Measurements from ENCODE around the gene MIEF1. TPM values are rescaled to one million over a fixed set of nuclear protein-coding genes. Genes with fewer than 3 reads are reported as not detected.
A peak's percentile ranks its signal among the peaks of the same experiment; 100 is the strongest.

MIEF1 gene
- total RNA-seq, 1 experiment from 2014 or later: 23.2 TPM

- Histone ChIP-seq H4K20me1 (ENCODE audit: insufficient read depth, low read depth, low read length) (peaks cover 17% of the 10 kb centered on the region; the same call in 1 of the 2 replicates), H3K9me3 (ENCODE audit: low read length) (no peaks in the 10 kb centered on the region), H3K36me3 (ENCODE audit: insufficient read depth, low read length) (peaks cover 14% of the 10 kb centered on the region), H3K27ac (ENCODE audit: low read length) (peak overlapping the region; percentile 96), H3K4me2 (ENCODE audit: low read depth, low read length, poor library complexity, severe bottlenecking) (peak overlapping the region; percentile 88), H3K79me2 (ENCODE audit: low read length) (peaks cover 22% of the 10 kb centered on the region), H3K27me3 (ENCODE audit: low read length) (no peaks in the 10 kb centered on the region), H2AFZ (ENCODE audit: low read length) (no peak overlapping the region), H3K9me2 (replicated peaks; ENCODE audit: insufficient read depth, low read length) (no peaks in the 10 kb centered on the region), H3K9ac (ENCODE audit: low read length) (peak overlapping the region; percentile 79), H3K4me1 (ENCODE audit: low read length) (peaks cover 78% of the 10 kb centered on the region), H3K4me3 (ENCODE audit: low read length) (peak overlapping the region; percentile 68)
- peak; percentile 69 for DNase-seq
Measured at GRCh38 chr22:39528080-39528661, 26.1 kb downstream of the MIEF1 start.

GRCh38 chr22:39528681-39529486 lies 26.8 kb downstream of the MIEF1 start:
- H3K36me3 ChIP-seq (ENCODE audit: insufficient read depth, low read length): peaks cover 12% of the 10 kb centered on the region; the same call in 1 of the 2 replicates
- peaks cover 15% of the 10 kb centered on the region; the same call in 1 of the 2 replicates for H4K20me1 ChIP-seq (ENCODE audit: insufficient read depth, low read depth, low read length)
- peak overlapping the region; percentile 96 for H3K27ac ChIP-seq (ENCODE audit: low read length)
- H3K4me3 ChIP-seq (ENCODE audit: low read length): peak overlapping the region; percentile 68
- peaks cover 22% of the 10 kb centered on the region for H3K79me2 ChIP-seq (ENCODE audit: low read length)
- peak overlapping the region; percentile 79 for H3K9ac ChIP-seq (ENCODE audit: low read length)
- H3K4me2 ChIP-seq (ENCODE audit: low read depth, low read length, poor library complexity, severe bottlenecking): peak overlapping the region; percentile 88
- no peaks in the 10 kb centered on the region for H3K9me3 ChIP-seq (ENCODE audit: low read length)
- H3K4me1 ChIP-seq (ENCODE audit: low read length): peaks cover 75% of the 10 kb centered on the region
- peak; percentile 98 for DNase-seq
- no peaks in the 10 kb centered on the region for H3K27me3 ChIP-seq (ENCODE audit: low read length)
- H3K9me2 ChIP-seq (replicated peaks; ENCODE audit: insufficient read depth, low read length): no peaks in the 10 kb centered on the region
- H2AFZ ChIP-seq (ENCODE audit: low read length): no peak overlapping the region

GRCh38 chr22:39529487-39529851 lies 27.4 kb downstream of the MIEF1 start:
- Histone ChIP-seq H3K27me3 (ENCODE audit: low read length) (no peaks in the 10 kb centered on the region), H3K4me3 (ENCODE audit: low read length) (peak overlapping the region; percentile 68), H3K4me2 (ENCODE audit: low read depth, low read length, poor library complexity, severe bottlenecking) (peak overlapping the region; percentile 88), H3K4me1 (ENCODE audit: low read length) (peaks cover 77% of the 10 kb centered on the region), H3K9me2 (replicated peaks; ENCODE audit: insufficient read depth, low read length) (no peaks in the 10 kb centered on the region), H3K79me2 (ENCODE audit: low read length) (peaks cover 22% of the 10 kb centered on the region), H3K36me3 (ENCODE audit: insufficient read depth, low read length) (peaks cover 8% of the 10 kb centered on the region; the same call in 1 of the 2 replicates), H3K9ac (ENCODE audit: low read length) (peak overlapping the region; percentile 56), H2AFZ (ENCODE audit: low read length) (no peak overlapping the region), H3K27ac (ENCODE audit: low read length) (peak overlapping the region; percentile 96), H4K20me1 (ENCODE audit: insufficient read depth, low read depth, low read length) (peaks cover 12% of the 10 kb centered on the region; the same call in 1 of the 2 replicates), H3K9me3 (ENCODE audit: low read length) (no peaks in the 10 kb centered on the region)
- peak; percentile 52 for DNase-seq

- Histone ChIP-seq H3K36me3 (ENCODE audit: insufficient read depth, low read length) (peaks cover 8% of the 10 kb centered on the region; the same call in 1 of the 2 replicates), H3K9me2 (replicated peaks; ENCODE audit: insufficient read depth, low read length) (no peaks in the 10 kb centered on the region), H3K79me2 (ENCODE audit: low read length) (peaks cover 22% of the 10 kb centered on the region), H3K27me3 (ENCODE audit: low read length) (no peaks in the 10 kb centered on the region), H3K27ac (ENCODE audit: low read length) (peak overlapping the region; percentile 96; the same call in 1 of the 2 replicates), H3K9ac (ENCODE audit: low read length) (peak overlapping the region; percentile 56), H4K20me1 (ENCODE audit: insufficient read depth, low read depth, low read length) (peaks cover 12% of the 10 kb centered on the region; the same call in 1 of the 2 replicates), H3K4me2 (ENCODE audit: low read depth, low read length, poor library complexity, severe bottlenecking) (peak overlapping the region; percentile 88), H3K4me3 (ENCODE audit: low read length) (peak overlapping the region; percentile 68), H3K9me3 (ENCODE audit: low read length) (no peaks in the 10 kb centered on the region), H3K4me1 (ENCODE audit: low read length) (peaks cover 77% of the 10 kb centered on the region), H2AFZ (ENCODE audit: low read length) (no peak overlapping the region)
- DNase-seq: no peak
Measured at GRCh38 chr22:39530116-39530515, 28.0 kb downstream of the MIEF1 start.

- peaks cover 72% of the 10 kb centered on the region for H3K4me1 ChIP-seq (ENCODE audit: low read length)
- peak overlapping the region; percentile 92 for H3K9ac ChIP-seq (ENCODE audit: low read length)
- H3K9me3 ChIP-seq (ENCODE audit: low read length): no peaks in the 10 kb centered on the region
- peak overlapping the region; percentile 88 for H3K4me3 ChIP-seq (ENCODE audit: low read length)
- peak; percentile 84 for DNase-seq
- H3K79me2 ChIP-seq (ENCODE audit: low read length): peaks cover 22% of the 10 kb centered on the region
- H3K9me2 ChIP-seq (replicated peaks; ENCODE audit: insufficient read depth, low read length): no peaks in the 10 kb centered on the region
- H3K36me3 ChIP-seq (ENCODE audit: insufficient read depth, low read length): peaks cover 8% of the 10 kb centered on the region; the same call in 1 of the 2 replicates
- peaks cover 12% of the 10 kb centered on the region; the same call in 1 of the 2 replicates for H4K20me1 ChIP-seq (ENCODE audit: insufficient read depth, low read depth, low read length)
- 0 out of 2 replicates have a peak overlapping the region, but pooled peaks have one; percentile 69 for H3K27ac ChIP-seq (ENCODE audit: low read length)
- H2AFZ ChIP-seq (ENCODE audit: low read length): no peak overlapping the region
- H3K27me3 ChIP-seq (ENCODE audit: low read length): no peaks in the 10 kb centered on the region
- H3K4me2 ChIP-seq (ENCODE audit: low read depth, low read length, poor library complexity, severe bottlenecking): peak overlapping the region; percentile 98
Measured at GRCh38 chr22:39530692-39531331, 28.7 kb downstream of the MIEF1 start.

- Histone ChIP-seq H3K79me2 (ENCODE audit: low read length) (peaks cover 22% of the 10 kb centered on the region), H3K9me2 (replicated peaks; ENCODE audit: insufficient read depth, low read length) (no peaks in the 10 kb centered on the region), H3K4me1 (ENCODE audit: low read length) (peaks cover 57% of the 10 kb centered on the region), H3K27me3 (ENCODE audit: low read length) (no peaks in the 10 kb centered on the region), H3K4me3 (ENCODE audit: low read length) (peak within 1 kb of the TSS; percentile 88), H3K4me2 (ENCODE audit: low read depth, low read length, poor library complexity, severe bottlenecking) (peak within 1 kb of the TSS; percentile 98), H3K36me3 (ENCODE audit: insufficient read depth, low read length) (peaks cover 8% of the 10 kb centered on the region; the same call in 1 of the 2 replicates), H3K9ac (ENCODE audit: low read length) (peak within 1 kb of the TSS; percentile 92), H2AFZ (ENCODE audit: low read length) (peak within 1 kb of the TSS; percentile 94; the same call in 1 of the 2 replicates), H3K27ac (ENCODE audit: low read length) (peak within 1 kb of the TSS; percentile 69), H4K20me1 (ENCODE audit: insufficient read depth, low read depth, low read length) (peaks cover 12% of the 10 kb centered on the region; the same call in 1 of the 2 replicates), H3K9me3 (ENCODE audit: low read length) (no peaks in the 10 kb centered on the region)
- DNase-seq: peak; percentile 100
Measured at GRCh38 chr22:39532215-39533073, 30.4 kb downstream of the MIEF1 start, which contains the start of gene RPS19BP1. Gene RPS19BP1 (minus strand): TSS chr22:39532748. CDS start chr22:39532738, 10 bp downstream.

- H2AFZ ChIP-seq (ENCODE audit: low read length): peak overlapping the region; percentile 94; the same call in 1 of the 2 replicates
Measured at GRCh38 chr22:39534092-39534506, 32.0 kb downstream of the MIEF1 start.

More at GRCh38 chr22:39534092-39534506, 32.0 kb downstream of the MIEF1 start:
- DNase-seq: no peak
- H3K9me3 ChIP-seq (ENCODE audit: low read length): no peaks in the 10 kb centered on the region
- H3K9me2 ChIP-seq (replicated peaks; ENCODE audit: insufficient read depth, low read length): no peaks in the 10 kb centered on the region
- peaks cover 22% of the 10 kb centered on the region for H3K79me2 ChIP-seq (ENCODE audit: low read length)
- peaks cover 8% of the 10 kb centered on the region; the same call in 1 of the 2 replicates for H3K36me3 ChIP-seq (ENCODE audit: insufficient read depth, low read length)
- H3K27me3 ChIP-seq (ENCODE audit: low read length): no peaks in the 10 kb centered on the region
- peaks cover 48% of the 10 kb centered on the region for H3K4me1 ChIP-seq (ENCODE audit: low read length)
- H3K4me3 ChIP-seq (ENCODE audit: low read length): no peak overlapping the region
- H3K4me2 ChIP-seq (ENCODE audit: low read depth, low read length, poor library complexity, severe bottlenecking): peak overlapping the region; percentile 46
- H3K9ac ChIP-seq (ENCODE audit: low read length): peak overlapping the region; percentile 46; the same call in 1 of the 2 replicates
- H4K20me1 ChIP-seq (ENCODE audit: insufficient read depth, low read depth, low read length): peaks cover 12% of the 10 kb centered on the region; the same call in 1 of the 2 replicates
- no peak overlapping the region for H3K27ac ChIP-seq (ENCODE audit: low read length)
